GM13976 (cell line): ENCODE data around the gene ALK.

Experiments used
- DNase-seq: peaks from one replicate; pipeline ENCODE4 v3.0.0; 2012; ENCODE audit warnings: low spot score
- CTCF ChIP-seq: IDR thresholded peaks from 2 replicates; pipeline ENCODE4 v1.5.1; 2012; ENCODE audit warnings: borderline replicate concordance, mild to moderate bottlenecking; ENCODE audit not compliant: insufficient read depth; ENCODE audit errors: extremely low read depth, missing control alignments, control extremely low read depth
- in situ Hi-C: fragments of 300-500 bp; cut with MboI; formaldehyde crosslinking; loops from one replicate; pipeline ENCODE4 v1.12.0; 2022; ENCODE audit warnings: low sequenced_read_pairs, mixed read lengths, inconsistent platforms; ENCODE audit not compliant: unreplicated experiment

The ALK gene

GRCh38 chr2:29143657-29144056, 777.7 kb downstream of the ALK start:
- no peak for DNase-seq
- TF ChIP-seq CTCF: no peak
- in situ Hi-C loops: no loop called here
